Astrocyte (in vitro differentiated cells and primary cell): ENCODE results near the gene IL24. TPM values are rescaled to one million over a fixed set of nuclear protein-coding genes. Genes with fewer than 3 reads are reported as not detected.

Experiments used
- DNase-seq: peaks from one replicate; pipeline ENCODE4 v3.0.0-alpha.2; 2010; ENCODE audit warnings: low read depth
- FAIRE-seq: peaks from 2 replicates; lab custom pipeline; 2011; peaks lifted over from hg19 to GRCh38; lab: Jason Lieb, UNC
- H2AFZ ChIP-seq: 2 replicates; pipeline ENCODE4 v1.6.0; 2012; ENCODE audit warnings: low read depth, low read length, inconsistent platforms
- H3K27ac ChIP-seq: 2 replicates; pipeline ENCODE4 v1.5.1; 2011; ENCODE audit warnings: low read depth, low read length, inconsistent platforms
- H3K27me3 ChIP-seq: 2 replicates; pipeline ENCODE4 v1.6.0; 2011; ENCODE audit warnings: low read length, inconsistent platforms; ENCODE audit not compliant: insufficient read depth
- H3K36me3 ChIP-seq: 2 replicates; pipeline ENCODE4 v1.5.1; 2011; ENCODE audit warnings: low read length, inconsistent platforms; ENCODE audit not compliant: insufficient read depth
- H3K4me1 ChIP-seq: 2 replicates; pipeline ENCODE4 v1.5.1; 2011; ENCODE audit warnings: low read length, inconsistent platforms; ENCODE audit not compliant: insufficient read depth
- H3K4me2 ChIP-seq: 2 replicates; pipeline ENCODE4 v1.6.0; 2012; ENCODE audit warnings: low read length, inconsistent platforms
- H3K4me3 ChIP-seq: 2 replicates; pipeline ENCODE4 v1.5.1; 2011; ENCODE audit warnings: low read depth, mild to moderate bottlenecking, low read length, inconsistent platforms; ENCODE audit not compliant: insufficient read depth
- H3K79me2 ChIP-seq: 2 replicates; pipeline ENCODE4 v1.6.0; 2012; ENCODE audit warnings: mild to moderate bottlenecking, low read length, inconsistent platforms; ENCODE audit not compliant: insufficient read depth
- H3K9ac ChIP-seq: 2 replicates; pipeline ENCODE4 v1.6.0; 2012; ENCODE audit warnings: mild to moderate bottlenecking, low read length, inconsistent platforms
- H3K9me3 ChIP-seq: 2 replicates; pipeline ENCODE4 v1.5.1; 2012; ENCODE audit warnings: low read depth, mild to moderate bottlenecking, low read length, inconsistent platforms; ENCODE audit not compliant: insufficient read depth
- H4K20me1 ChIP-seq: 2 replicates; pipeline ENCODE4 v1.6.0; 2012; ENCODE audit warnings: low read length, inconsistent platforms; ENCODE audit not compliant: insufficient read depth
- H3K27ac Mint-ChIP-seq: one replicate; pipeline ENCODE4 v1.8.0; 2021; ENCODE audit warnings: mild to moderate bottlenecking, mixed read lengths; ENCODE audit not compliant: unreplicated experiment
- H3K27me3 Mint-ChIP-seq: one replicate; pipeline ENCODE4 v1.8.0; 2021; ENCODE audit warnings: low read depth, mixed read lengths; ENCODE audit not compliant: unreplicated experiment
- H3K36me3 Mint-ChIP-seq: one replicate; pipeline ENCODE4 v1.8.0; 2021; ENCODE audit warnings: low read depth, mixed read lengths; ENCODE audit not compliant: unreplicated experiment
- H3K4me1 Mint-ChIP-seq: one replicate; pipeline ENCODE4 v1.8.0; 2021; ENCODE audit warnings: low read depth, mixed read lengths; ENCODE audit not compliant: unreplicated experiment
- H3K4me3 Mint-ChIP-seq: one replicate; pipeline ENCODE4 v1.8.0; 2021; ENCODE audit warnings: mild to moderate bottlenecking, moderate library complexity, mixed read lengths; ENCODE audit not compliant: unreplicated experiment
- H3K9me3 Mint-ChIP-seq: one replicate; pipeline ENCODE4 v1.8.0; 2021; ENCODE audit warnings: mild to moderate bottlenecking, mixed read lengths; ENCODE audit not compliant: unreplicated experiment
- EZH2 ChIP-seq: IDR thresholded peaks from 2 replicates; pipeline ENCODE4 v1.6.1; 2012; ENCODE audit warnings: mild to moderate bottlenecking, low read length, inconsistent platforms; ENCODE audit not compliant: insufficient read depth
- total RNA-seq: library from RNA; stranded (reverse); gene quantifications from 2 replicates; pipeline ENCODE4 v1.2.1, GENCODE V29; 2021
- TF ChIP-seq, protein P1 (sequence below): IDR thresholded peaks from 2 replicates; pipeline ENCODE4 v1.5.1; 2011; ENCODE audit warnings: low read depth, mild to moderate bottlenecking, inconsistent platforms, low read length, moderate library complexity; ENCODE audit not compliant: insufficient read depth

Gene IL24
- total RNA-seq, 1 donor from 2014 or later = not detected

DNA sequence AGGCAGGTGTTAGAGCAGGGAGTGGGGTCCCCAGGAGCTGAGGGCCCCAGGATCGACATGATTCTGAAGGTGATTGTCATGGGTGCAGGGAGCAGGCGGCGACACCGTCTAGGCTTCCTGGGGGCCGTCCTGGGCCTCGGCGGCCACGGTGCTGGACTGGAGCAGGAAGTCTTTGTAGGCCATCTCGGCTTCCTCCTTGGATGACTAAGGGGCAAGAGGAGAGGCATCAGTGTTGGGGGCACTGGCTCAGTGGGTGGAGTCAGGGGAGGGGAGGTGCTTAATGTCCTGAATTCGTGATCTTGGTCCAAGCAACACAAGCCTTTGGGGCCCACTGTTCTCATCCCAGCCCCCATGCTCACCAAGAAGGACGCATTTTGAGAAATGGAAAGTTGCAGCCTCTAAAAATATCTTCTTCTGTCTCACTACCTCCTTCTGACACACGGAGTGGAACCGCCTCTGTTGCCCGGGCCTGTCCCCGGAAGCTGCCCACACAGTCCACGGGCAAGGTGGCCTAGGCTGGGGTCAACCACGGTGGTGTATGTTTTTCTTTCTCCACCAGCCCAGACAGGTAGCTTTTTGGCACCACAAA lies 33.1 kb downstream of the IL24 start:
- H3K9me3 Mint-ChIP-seq = peaks cover 2% of the 10 kb centered on the region
- no peaks in the 10 kb centered on the region for H4K20me1 ChIP-seq
- H3K27ac ChIP-seq = no peak overlapping the region
- H3K79me2 ChIP-seq = no peaks in the 10 kb centered on the region
- FAIRE-seq (no peak), DNase-seq (no peak)
- no peak overlapping the region for H3K4me3 Mint-ChIP-seq
- TF ChIP-seq, protein P1, sequence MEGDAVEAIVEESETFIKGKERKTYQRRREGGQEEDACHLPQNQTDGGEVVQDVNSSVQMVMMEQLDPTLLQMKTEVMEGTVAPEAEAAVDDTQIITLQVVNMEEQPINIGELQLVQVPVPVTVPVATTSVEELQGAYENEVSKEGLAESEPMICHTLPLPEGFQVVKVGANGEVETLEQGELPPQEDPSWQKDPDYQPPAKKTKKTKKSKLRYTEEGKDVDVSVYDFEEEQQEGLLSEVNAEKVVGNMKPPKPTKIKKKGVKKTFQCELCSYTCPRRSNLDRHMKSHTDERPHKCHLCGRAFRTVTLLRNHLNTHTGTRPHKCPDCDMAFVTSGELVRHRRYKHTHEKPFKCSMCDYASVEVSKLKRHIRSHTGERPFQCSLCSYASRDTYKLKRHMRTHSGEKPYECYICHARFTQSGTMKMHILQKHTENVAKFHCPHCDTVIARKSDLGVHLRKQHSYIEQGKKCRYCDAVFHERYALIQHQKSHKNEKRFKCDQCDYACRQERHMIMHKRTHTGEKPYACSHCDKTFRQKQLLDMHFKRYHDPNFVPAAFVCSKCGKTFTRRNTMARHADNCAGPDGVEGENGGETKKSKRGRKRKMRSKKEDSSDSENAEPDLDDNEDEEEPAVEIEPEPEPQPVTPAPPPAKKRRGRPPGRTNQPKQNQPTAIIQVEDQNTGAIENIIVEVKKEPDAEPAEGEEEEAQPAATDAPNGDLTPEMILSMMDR = no peak
- no peak for TF ChIP-seq EZH2
- peaks cover 5% of the 10 kb centered on the region for H3K27me3 Mint-ChIP-seq
- no peaks in the 10 kb centered on the region for H3K4me1 Mint-ChIP-seq
- no peak overlapping the region for H3K4me2 ChIP-seq
- H3K4me3 ChIP-seq = no peak overlapping the region
- no peak overlapping the region for H2AFZ ChIP-seq
- H3K36me3 Mint-ChIP-seq = no peaks in the 10 kb centered on the region
- H3K36me3 ChIP-seq = no peaks in the 10 kb centered on the region
- H3K27me3 ChIP-seq = no peaks in the 10 kb centered on the region
- H3K9me3 ChIP-seq = no peaks in the 10 kb centered on the region
- no peak overlapping the region for H3K27ac Mint-ChIP-seq
- no peaks in the 10 kb centered on the region for H3K4me1 ChIP-seq
- H3K9ac ChIP-seq = no peak overlapping the region

DNA sequence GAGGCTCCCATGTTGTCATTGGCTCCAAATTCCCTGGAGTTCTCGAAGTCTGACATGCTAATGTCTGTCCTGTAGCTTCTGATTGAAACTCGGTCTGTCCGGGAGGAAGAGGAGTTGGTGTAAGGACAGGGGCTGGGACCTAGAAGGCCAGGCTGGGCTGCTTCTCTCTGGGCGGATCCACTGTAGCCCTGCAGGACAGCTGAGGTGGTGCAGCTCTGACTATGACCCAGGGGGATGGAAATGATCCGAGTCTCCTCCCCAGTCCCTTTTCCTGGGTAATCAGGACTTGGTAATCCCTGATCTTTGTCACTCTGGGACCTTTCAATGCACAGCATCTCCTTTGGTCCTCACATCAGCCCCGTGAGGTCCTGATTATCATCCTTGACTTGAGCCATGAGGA lies 34.5 kb downstream of the IL24 start:
- no peak overlapping the region for H2AFZ ChIP-seq
- no peak overlapping the region for H3K4me2 ChIP-seq
- H3K27ac ChIP-seq = no peak overlapping the region
- H4K20me1 ChIP-seq = no peaks in the 10 kb centered on the region
- H3K4me1 ChIP-seq = no peaks in the 10 kb centered on the region
- H3K36me3 Mint-ChIP-seq = no peaks in the 10 kb centered on the region
- no peak overlapping the region for H3K9ac ChIP-seq
- no peaks in the 10 kb centered on the region for H3K4me1 Mint-ChIP-seq
- peaks cover 12% of the 10 kb centered on the region for H3K27me3 Mint-ChIP-seq
- H3K27me3 ChIP-seq = peaks cover 2% of the 10 kb centered on the region
- TF ChIP-seq, protein P1 = no peak
- TF ChIP-seq EZH2 = no peak
- H3K9me3 ChIP-seq = no peaks in the 10 kb centered on the region
- FAIRE-seq (no peak), DNase-seq (no peak)
- no peak overlapping the region for H3K4me3 Mint-ChIP-seq
- peaks cover 2% of the 10 kb centered on the region for H3K9me3 Mint-ChIP-seq
- H3K4me3 ChIP-seq = no peak overlapping the region
- no peaks in the 10 kb centered on the region for H3K79me2 ChIP-seq
- no peaks in the 10 kb centered on the region for H3K36me3 ChIP-seq
- H3K27ac Mint-ChIP-seq = no peak overlapping the region

DNA sequence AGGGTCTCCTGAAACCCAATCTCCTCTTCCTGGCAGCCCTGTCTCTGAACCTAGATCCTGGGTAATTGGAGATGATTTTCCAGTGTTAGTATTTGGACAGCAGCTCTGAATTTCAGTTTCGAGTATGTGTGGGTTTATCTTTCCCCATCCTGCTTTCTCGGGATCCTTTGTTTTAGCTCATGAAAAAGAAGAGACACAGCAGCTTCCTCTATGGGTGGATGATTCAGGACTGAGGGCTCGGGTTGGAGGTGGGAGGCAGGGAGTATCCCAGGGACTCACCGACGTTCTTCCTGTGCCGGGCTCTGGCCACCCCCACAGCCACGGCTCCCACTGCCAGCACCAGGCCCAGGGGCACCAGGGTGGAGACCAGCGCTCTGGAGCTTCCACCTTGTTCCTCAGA lies 34.9 kb downstream of the IL24 start:
- Histone ChIP-seq H3K79me2 (no peaks in the 10 kb centered on the region), H2AFZ (no peak overlapping the region), H3K9me3 (no peaks in the 10 kb centered on the region), H3K4me2 (no peak overlapping the region), H3K4me3 (no peak overlapping the region), H4K20me1 (no peaks in the 10 kb centered on the region), H3K36me3 (no peaks in the 10 kb centered on the region), H3K4me1 (no peaks in the 10 kb centered on the region), H3K27me3 (peaks cover 2% of the 10 kb centered on the region), H3K9ac (no peak overlapping the region), H3K27ac (no peak overlapping the region)
- H3K4me3 Mint-ChIP-seq = no peak overlapping the region
- H3K27ac Mint-ChIP-seq = no peak overlapping the region
- H3K9me3 Mint-ChIP-seq = peaks cover 2% of the 10 kb centered on the region
- FAIRE-seq = no peak
- no peaks in the 10 kb centered on the region for H3K4me1 Mint-ChIP-seq
- DNase-seq = no peak
- TF ChIP-seq, protein P1 = no peak
- no peak for TF ChIP-seq EZH2
- H3K36me3 Mint-ChIP-seq = no peaks in the 10 kb centered on the region
- peaks cover 16% of the 10 kb centered on the region for H3K27me3 Mint-ChIP-seq
